ENCODE results near the gene CASQ1.

Gene CASQ1

GRCh38 chr1:160188341-160188740 lies 2.0 kb upstream of the CASQ1 start:
- TF ChIP-seq REST (IDR thresholded peaks at IDR 0.05; ENCODE audit: low read depth): no peak
- no peak for TF ChIP-seq YY1 (IDR thresholded peaks at IDR 0.05; ENCODE audit: low read depth)
- no peak for TF ChIP-seq USF1 (IDR thresholded peaks at IDR 0.05)
- TF ChIP-seq CEBPB (IDR thresholded peaks at IDR 0.05): no peak
- TF ChIP-seq RAD21 (IDR thresholded peaks at IDR 0.05; ENCODE audit: low read depth): no peak
- no peak for TF ChIP-seq ZBTB7A (IDR thresholded peaks at IDR 0.05; ENCODE audit: low read depth)
- no peak for TF ChIP-seq CREB1 (IDR thresholded peaks at IDR 0.05; ENCODE audit: low read depth)
- no peak for TF ChIP-seq EP300 (IDR thresholded peaks at IDR 0.05; ENCODE audit: borderline replicate concordance)
- TF ChIP-seq TCF12 (IDR thresholded peaks at IDR 0.05; ENCODE audit: low read depth): no peak
- no peak for TF ChIP-seq EGR1 (IDR thresholded peaks at IDR 0.05)
- TF ChIP-seq NFIC (IDR thresholded peaks at IDR 0.05): no peak
- TF ChIP-seq TAF1 (IDR thresholded peaks at IDR 0.05; ENCODE audit: low read depth): no peak
- TF ChIP-seq MAX (IDR thresholded peaks at IDR 0.05): no peak
- TF ChIP-seq FOXM1 (IDR thresholded peaks at IDR 0.05; ENCODE audit: borderline replicate concordance, low read depth): no peak

GRCh38 chr1:160191756-160192155 lies 1.4 kb downstream of the CASQ1 start:
- TF ChIP-seq EGR1 (IDR thresholded peaks at IDR 0.05): no peak
- no peak for TF ChIP-seq CEBPB (IDR thresholded peaks at IDR 0.05)
- TF ChIP-seq RAD21 (IDR thresholded peaks at IDR 0.05; ENCODE audit: low read depth): no peak; the same call in 1 of the 2 replicates
- no peak for TF ChIP-seq TAF1 (IDR thresholded peaks at IDR 0.05; ENCODE audit: low read depth)
- TF ChIP-seq ZBTB7A (IDR thresholded peaks at IDR 0.05; ENCODE audit: low read depth): no peak
- TF ChIP-seq MAX (IDR thresholded peaks at IDR 0.05): no peak
- TF ChIP-seq FOXM1 (IDR thresholded peaks at IDR 0.05; ENCODE audit: borderline replicate concordance, low read depth): no peak
- no peak for TF ChIP-seq USF1 (IDR thresholded peaks at IDR 0.05)
- TF ChIP-seq YY1 (IDR thresholded peaks at IDR 0.05; ENCODE audit: low read depth): no peak
- TF ChIP-seq TEAD4 (IDR thresholded peaks at IDR 0.05): 0 out of 2 replicates have a peak, but pooled peaks have one; percentile 6
- TF ChIP-seq REST (IDR thresholded peaks at IDR 0.05; ENCODE audit: low read depth): no peak
- TF ChIP-seq EP300 (IDR thresholded peaks at IDR 0.05; ENCODE audit: borderline replicate concordance): peak; percentile 17; the same call in 1 of the 2 replicates
- no peak for TF ChIP-seq TCF12 (IDR thresholded peaks at IDR 0.05; ENCODE audit: low read depth)
- TF ChIP-seq NFIC (IDR thresholded peaks at IDR 0.05): peak; percentile 17; the same call in 1 of the 2 replicates
- no peak for TF ChIP-seq CREB1 (IDR thresholded peaks at IDR 0.05; ENCODE audit: low read depth)

- no peak for TF ChIP-seq YY1 (IDR thresholded peaks at IDR 0.05; ENCODE audit: low read depth)
- no peak for TF ChIP-seq CREB1 (IDR thresholded peaks at IDR 0.05; ENCODE audit: low read depth)
- TF ChIP-seq NFIC (IDR thresholded peaks at IDR 0.05): peak; percentile 68
- no peak for TF ChIP-seq MAX (IDR thresholded peaks at IDR 0.05)
- TF ChIP-seq USF1 (IDR thresholded peaks at IDR 0.05): no peak
- no peak for TF ChIP-seq CEBPB (IDR thresholded peaks at IDR 0.05)
- TF ChIP-seq FOXM1 (IDR thresholded peaks at IDR 0.05; ENCODE audit: borderline replicate concordance, low read depth): no peak
- peak; percentile 15; the same call in 1 of the 2 replicates for TF ChIP-seq TCF12 (IDR thresholded peaks at IDR 0.05; ENCODE audit: low read depth)
- 0 out of 2 replicates have a peak, but pooled peaks have one; percentile 25 for TF ChIP-seq ZBTB7A (IDR thresholded peaks at IDR 0.05; ENCODE audit: low read depth)
- peak; percentile 67 for TF ChIP-seq TEAD4 (IDR thresholded peaks at IDR 0.05)
- TF ChIP-seq TAF1 (IDR thresholded peaks at IDR 0.05; ENCODE audit: low read depth): no peak
- TF ChIP-seq EP300 (IDR thresholded peaks at IDR 0.05; ENCODE audit: borderline replicate concordance): peak; percentile 41; the same call in 1 of the 2 replicates
- TF ChIP-seq REST (IDR thresholded peaks at IDR 0.05; ENCODE audit: low read depth): no peak
- no peak for TF ChIP-seq EGR1 (IDR thresholded peaks at IDR 0.05)
Measured at GRCh38 chr1:160192234-160192633, 1.9 kb downstream of the CASQ1 start.
